ENCODE results near the gene SNAI1. TPM values are rescaled to one million over a fixed set of nuclear protein-coding genes. Genes with fewer than 3 reads are reported as not detected.

The SNAI1 gene
- total and polyA plus RNA-seq, 2 of the 4 experiments (the other 2 are of a cell fraction) = 0.54 to 13.7 TPM

GRCh38 chr20:49970498-49970897 is 12.3 kb upstream of the SNAI1 start:
- H3K36me3 ChIP-seq (ENCODE audit: control insufficient read depth, insufficient read depth, low read length) = no peaks in the 10 kb centered on the region
- no peak overlapping the region for H3K9ac ChIP-seq (ENCODE audit: low read depth, low read length)
- H2AK5ac ChIP-seq (ENCODE audit: low read depth, low read length) = no peak overlapping the region
- H3K9me1 ChIP-seq (ENCODE audit: insufficient read depth, low read length) = peaks cover 7% of the 10 kb centered on the region
- POLR2A ChIA-PET (ENCODE audit: unreplicated experiment) = interaction anchor here (0.7 kb wide), 1 partner anchor 8 kb away, joined by 8 read pairs; no protein-coding TSS in a partner anchor
- H4K8ac ChIP-seq (ENCODE audit: low read depth in 2 of 2, low read length in 2 of 2) = no peak overlapping the region
- H2BK5ac ChIP-seq (ENCODE audit: low read depth, low read length, poor library complexity, severe bottlenecking) = no peak overlapping the region
- H2AFZ ChIP-seq (replicated peaks; ENCODE audit: low read length, poor library complexity) = no peak overlapping the region
- in situ Hi-C loops (cut with MboI; ENCODE audit: low sequenced_read_pairs) (no loop called here), dilution Hi-C loops (cut with HindIII; ENCODE audit: low sequenced_read_pairs, unreplicated experiment) (no loop called here), intact Hi-C loops (cut with micrococcal nuclease) (no loop called here)
- H3K27me3 ChIP-seq (ENCODE audit: control insufficient read depth, insufficient read depth, low read length) = no peaks in the 10 kb centered on the region
- no peak overlapping the region for H3K23ac ChIP-seq (ENCODE audit: low read depth, low read length)
- CTCF ChIA-PET = no interaction called here
- WGBS, 2 experiments (ENCODE audit: extremely low coverage in 2 of 2, insufficient read length in 1 of 2) = 57% methylated on average over 1 of the region's 8 CpGs; no CpG with 5 or more reads in 1 of the 2 experiments
- H3K27ac ChIP-seq (ENCODE audit: insufficient read depth, low read length) = no peak overlapping the region
- H3K4ac ChIP-seq (ENCODE audit: low read depth, low read length) = no peak overlapping the region
- no peak overlapping the region for H2BK15ac ChIP-seq (ENCODE audit: low read depth, low read length)
- no peak for DNase-seq
- no peak overlapping the region for H2AK9ac ChIP-seq (replicated peaks; ENCODE audit: low read depth, low read length, poor library complexity)
- H4K20me1 ChIP-seq (ENCODE audit: insufficient read depth, low read length) = no peaks in the 10 kb centered on the region
- H2BK20ac ChIP-seq (ENCODE audit: low read depth, low read length) = no peak overlapping the region
- H3K56ac ChIP-seq (ENCODE audit: extremely low read depth, insufficient read depth, low read length) = no peak overlapping the region
- TF ChIP-seq CEBPB (IDR thresholded peaks at IDR 0.05; ENCODE audit: low read depth, low read length) (no peak), SMC3 (IDR thresholded peaks at IDR 0.05; ENCODE audit: low read depth, low read length) (no peak)
- H4K5ac ChIP-seq (ENCODE audit: low read depth, low read length) = no peak overlapping the region
- H3K18ac ChIP-seq (ENCODE audit: low read depth, low read length) = no peak overlapping the region
- H3K9me3 ChIP-seq (ENCODE audit: control insufficient read depth, insufficient read depth, low read length) = no peaks in the 10 kb centered on the region
- H3K4me2 ChIP-seq (ENCODE audit: low read depth, low read length) = no peak overlapping the region
- no peak overlapping the region for H4K91ac ChIP-seq (ENCODE audit: insufficient read depth, low read depth, low read length)
- H3K79me1 ChIP-seq (ENCODE audit: low read depth in 1 of 2, low read length in 2 of 2) = peaks cover 0 to 11% of the 10 kb centered on the region in 2 experiments; a peak in 1 of 4 replicates
- H3K14ac ChIP-seq (replicated peaks; ENCODE audit: low read depth, low read length) = no peak overlapping the region
- BruUV-seq (replicated peaks) = no TSS peak
- ATAC-seq (ENCODE audit: low read depth) = no peak
- H3K4me3 ChIP-seq (ENCODE audit: insufficient read depth, low read depth, low read length) = no peak overlapping the region
- no peak overlapping the region for H2BK120ac ChIP-seq (ENCODE audit: low read depth, low read length)
- peaks cover 2% of the 10 kb centered on the region; the same call in 1 of the 2 replicates for H3K4me1 ChIP-seq (ENCODE audit: control insufficient read depth, insufficient read depth, low read length)

Measured in IMR-90 (cell line).